H9 (cell line): ENCODE measurements around the gene PPP2R3B. TPM values are rescaled to one million over a fixed set of nuclear protein-coding genes. Genes with fewer than 3 reads are reported as not detected.

Source experiments
- DNase-seq: peaks from one replicate; pipeline ENCODE4 v3.0.0-alpha.2; 2017
- H2AFZ ChIP-seq: one replicate; pipeline ENCODE4 v1.6.1; 2013; ENCODE audit warnings: mild to moderate bottlenecking, low read length, control low read depth, moderate library complexity
- H2AK5ac ChIP-seq: 2 replicates; pipeline ENCODE4 v1.6.1; 2013; ENCODE audit warnings: low read length, control low read depth, mixed read lengths; ENCODE audit not compliant: insufficient read length
- H2BK120ac ChIP-seq: one replicate; pipeline ENCODE4 v1.6.1; 2013; ENCODE audit warnings: low read depth, mild to moderate bottlenecking, low read length, control low read depth, inconsistent platforms; ENCODE audit not compliant: poor library complexity, severe bottlenecking
- H2BK12ac ChIP-seq: 2 replicates; pipeline ENCODE4 v1.6.1; 2013; ENCODE audit warnings: low read length, control low read depth, mixed read lengths, low read depth; ENCODE audit not compliant: insufficient read length
- H2BK15ac ChIP-seq: 2 replicates; pipeline ENCODE4 v1.6.1; 2013; ENCODE audit warnings: low read depth, low read length, control low read depth
- H2BK20ac ChIP-seq: one replicate; pipeline ENCODE4 v1.6.1; 2013; ENCODE audit warnings: low read depth, mild to moderate bottlenecking, low read length, control low read depth, inconsistent platforms; ENCODE audit not compliant: poor library complexity, severe bottlenecking
- H2BK5ac ChIP-seq: 2 replicates; pipeline ENCODE4 v1.6.1; 2013; ENCODE audit warnings: low read length, control low read depth, mixed read lengths; ENCODE audit not compliant: insufficient read length
- H3K14ac ChIP-seq: 2 replicates; pipeline ENCODE4 v1.6.1; 2013; ENCODE audit warnings: low read length, control low read depth; ENCODE audit not compliant: insufficient read depth
- H3K18ac ChIP-seq: 2 replicates; pipeline ENCODE4 v1.6.1; 2013; ENCODE audit warnings: low read depth, mild to moderate bottlenecking, mixed read lengths, low read length, control low read depth; ENCODE audit not compliant: insufficient read length
- H3K23ac ChIP-seq: 2 replicates; pipeline ENCODE4 v1.6.1; 2013; ENCODE audit warnings: low read length, control low read depth, mixed read lengths, low read depth; ENCODE audit not compliant: insufficient read length
- H3K23me2 ChIP-seq: 2 replicates; pipeline ENCODE4 v1.6.1; 2013; ENCODE audit warnings: low read depth, mild to moderate bottlenecking, mixed read lengths, low read length, control low read depth; ENCODE audit not compliant: insufficient read length, poor library complexity, severe bottlenecking
- H3K27ac ChIP-seq: 2 replicates; pipeline ENCODE4 v1.5.1; 2013; ENCODE audit warnings: low read length, control low read depth, mixed read lengths, low read depth; ENCODE audit not compliant: insufficient read length
- H3K27me3 ChIP-seq: 2 replicates; pipeline ENCODE4 v1.6.1; 2013; ENCODE audit warnings: low read length, control low read depth, inconsistent platforms; ENCODE audit not compliant: insufficient read depth
- H3K4ac ChIP-seq: 2 replicates; pipeline ENCODE4 v1.6.1; 2013; ENCODE audit warnings: low read depth, mild to moderate bottlenecking, control low read depth, inconsistent platforms, low read length, moderate library complexity
- H3K4me1 ChIP-seq: 2 replicates; pipeline ENCODE4 v1.6.1; 2013; ENCODE audit warnings: low read length, control low read depth, inconsistent platforms; ENCODE audit not compliant: insufficient read depth
- H3K4me2 ChIP-seq: 2 replicates; pipeline ENCODE4 v1.6.1; 2013; ENCODE audit warnings: low read length, control low read depth, mixed read lengths; ENCODE audit not compliant: insufficient read length, insufficient read depth
- H3K56ac ChIP-seq: 2 replicates; pipeline ENCODE4 v1.6.1; 2013; ENCODE audit warnings: low read depth, mild to moderate bottlenecking, mixed read lengths, low read length, control low read depth; ENCODE audit not compliant: insufficient read length
- H3K79me1 ChIP-seq: 2 replicates; pipeline ENCODE4 v1.6.1; 2013; ENCODE audit warnings: low read depth, mild to moderate bottlenecking, moderate library complexity, low read length, control low read depth, inconsistent platforms; ENCODE audit not compliant: insufficient read depth, poor library complexity, severe bottlenecking
- H3K79me2 ChIP-seq: 2 replicates; pipeline ENCODE4 v1.6.1; 2013; ENCODE audit warnings: low read length, control low read depth, inconsistent platforms; ENCODE audit not compliant: insufficient read depth
- H3K9ac ChIP-seq: 2 replicates; pipeline ENCODE4 v1.6.1; 2013; ENCODE audit warnings: low read length, control low read depth, mixed read lengths; ENCODE audit not compliant: insufficient read length; ENCODE audit errors: extremely low read depth
- H3K9me3 ChIP-seq: one replicate; pipeline ENCODE4 v1.6.1; 2013; ENCODE audit warnings: low read depth, low read length, inconsistent platforms; ENCODE audit not compliant: control insufficient read depth
- H3T11ph ChIP-seq: one replicate; pipeline ENCODE4 v1.6.1; 2013; ENCODE audit warnings: mild to moderate bottlenecking, low read length, control low read depth, inconsistent platforms
- H4K20me1 ChIP-seq: one replicate; pipeline ENCODE4 v1.6.1; 2013; ENCODE audit not compliant: control insufficient read depth, insufficient read length, insufficient read depth
- H4K5ac ChIP-seq: 2 replicates; pipeline ENCODE4 v1.6.1; 2013; ENCODE audit warnings: low read depth, mild to moderate bottlenecking, mixed read lengths, low read length, control low read depth; ENCODE audit not compliant: insufficient read length
- H4K8ac ChIP-seq: replicated peaks from 2 replicates; pipeline ENCODE4 v1.6.1; 2013; ENCODE audit warnings: low read length, control low read depth, mixed read lengths, low read depth; ENCODE audit not compliant: insufficient read length
- H4K91ac ChIP-seq: 2 replicates; pipeline ENCODE4 v1.6.1; 2013; ENCODE audit warnings: low read depth, mild to moderate bottlenecking, moderate library complexity, mixed read lengths, low read length, control low read depth; ENCODE audit not compliant: insufficient read length
- H3K27ac Mint-ChIP-seq, 3 experiments: 2 replicates in 2 of 3; 3 replicates in 1 of 3; pipeline ENCODE4 v1.8.0; 2020 to 2021; ENCODE audit warnings: mixed read lengths in 3 of 3, mild to moderate bottlenecking in 1 of 3, moderate library complexity in 1 of 3
- H3K27me3 Mint-ChIP-seq: 2 replicates; pipeline ENCODE4 v1.8.0; 2021; ENCODE audit warnings: low read depth, mild to moderate bottlenecking, moderate library complexity, mixed read lengths
- H3K36me3 Mint-ChIP-seq, 3 experiments: 2 replicates in 2 of 3; 3 replicates in 1 of 3; pipeline ENCODE4 v1.8.0; 2020 to 2021; ENCODE audit warnings: low read depth in 3 of 3, mixed read lengths in 3 of 3; ENCODE audit not compliant: insufficient read depth in 1 of 3
- H3K4me1 Mint-ChIP-seq, 2 experiments: 2 replicates each; pipeline ENCODE4 v1.8.0; 2020; ENCODE audit warnings: mixed read lengths in 2 of 2
- H3K4me3 Mint-ChIP-seq, 2 experiments: 2 replicates in 1 of 2; 3 replicates in 1 of 2; pipeline ENCODE4 v1.8.0; 2020 to 2021; ENCODE audit warnings: mild to moderate bottlenecking in 2 of 2, mixed read lengths in 2 of 2, moderate library complexity in 1 of 2
- H3K9me3 Mint-ChIP-seq, 2 experiments: 2 replicates in 1 of 2; 3 replicates in 1 of 2; pipeline ENCODE4 v1.8.0; 2020; ENCODE audit warnings: mild to moderate bottlenecking in 2 of 2, mixed read lengths in 2 of 2, moderate library complexity in 1 of 2
- CTCF ChIP-seq: fragments of 200-600 bp; sonication (generic); conservative IDR thresholded peaks from 3 replicates; pipeline ENCODE4 v1.8.0; 2021; ENCODE audit warnings: antibody characterized with exemption, mild to moderate bottlenecking
- WGBS: extraction: QIAGEN DNeasy Blood & Tissue Kit; methylation state at CpG from one replicate; pipeline ENCODE4 v1.1.7; 2013; ENCODE audit warnings: missing lambda C conversion rate, low lambda C conversion rate, mixed read lengths; ENCODE audit not compliant: insufficient read length; ENCODE audit errors: extremely low coverage; 5-methylcytosine and 5-hydroxymethylcytosine counted together
- total RNA-seq: library from RNA; stranded (reverse); gene quantifications from 2 replicates; pipeline ENCODE4 v1.2.1, GENCODE V29; 2021

The PPP2R3B gene
- total RNA-seq, 1 experiment from 2014 or later: 72.1 TPM

- Mint-ChIP-seq H3K27me3 (peaks cover 17% of the 10 kb centered on the region), H3K27ac (peak overlapping the region in 2 of 3 experiments; percentile 48 to 84; a peak in 3 of 7 replicates), H3K9me3 (no peaks in the 10 kb centered on the region), H3K4me3 (no peak overlapping the region), H3K4me1 (peaks cover 17 to 30% of the 10 kb centered on the region in 2 experiments), H3K36me3 (peaks cover 9 to 24% (median 13%) of the 10 kb centered on the region in 3 experiments; a peak in 6 of 7 replicates)
- no peak overlapping the region for H2BK12ac ChIP-seq
- peaks cover 10% of the 10 kb centered on the region; the same call in 1 of the 2 replicates for H3K79me2 ChIP-seq
- no peak overlapping the region for H2AK5ac ChIP-seq
- H3K9ac ChIP-seq: no peak overlapping the region
- no peak overlapping the region for H4K5ac ChIP-seq
- peaks cover under 1% of the 10 kb centered on the region; the same call in 1 of the 2 replicates for H3K27me3 ChIP-seq
- no peak overlapping the region for H3K4ac ChIP-seq
- no peak overlapping the region for H3K18ac ChIP-seq
- no peaks in the 10 kb centered on the region; the same call in 1 of the 2 replicates for H3K4me1 ChIP-seq
- no peak for DNase-seq
- WGBS: no CpG with 5 or more reads among the region's 17 CpGs
- TF ChIP-seq CTCF: no peak
- H3K14ac ChIP-seq: no peak overlapping the region
- no peak overlapping the region for H3K56ac ChIP-seq
- H2BK15ac ChIP-seq: no peak overlapping the region
- no peak overlapping the region for H3K23ac ChIP-seq
- H3K9me3 ChIP-seq: no peaks in the 10 kb centered on the region
- H2BK20ac ChIP-seq: no peak overlapping the region
- no peak overlapping the region for H4K8ac ChIP-seq
- no peak overlapping the region for H3K27ac ChIP-seq
- H3K23me2 ChIP-seq: peaks cover under 1% of the 10 kb centered on the region
- peak overlapping the region; percentile 91 for H2BK120ac ChIP-seq
- H4K20me1 ChIP-seq: peaks cover 2% of the 10 kb centered on the region
- H2AFZ ChIP-seq: no peak overlapping the region
- H4K91ac ChIP-seq: peak overlapping the region; percentile 36
- peaks cover 10% of the 10 kb centered on the region for H3K79me1 ChIP-seq
- no peak overlapping the region for H3T11ph ChIP-seq
- H3K4me2 ChIP-seq: no peak overlapping the region
- no peak overlapping the region for H2BK5ac ChIP-seq
These were observed 18.8 kb downstream of the PPP2R3B start for GRCh38 chrX:367866-368265.
